NB4 (cell line): ENCODE results near the gene ZFAND3.

Experiments used
- DNase-seq: peaks from one replicate; pipeline ENCODE4 v3.0.0; 2010; ENCODE audit warnings: low read depth
- H3K4me3 ChIP-seq: one replicate; pipeline ENCODE4 v1.5.1; 2011; ENCODE audit warnings: mild to moderate bottlenecking, low read depth, low read length, moderate library complexity
- CTCF ChIP-seq: IDR thresholded peaks from one replicate; pipeline ENCODE4 v1.5.1; 2012; ENCODE audit warnings: low read depth, low read length
- MAX ChIP-seq: IDR thresholded peaks from 2 replicates; pipeline ENCODE4 v1.6.1; 2011; ENCODE audit warnings: low read depth, low read length
- MYC ChIP-seq: IDR thresholded peaks from 2 replicates; pipeline ENCODE4 v1.6.1; 2011; ENCODE audit warnings: low read depth, low read length
- POLR2A ChIP-seq: IDR thresholded peaks from 2 replicates; pipeline ENCODE4 v1.6.1; 2011; ENCODE audit warnings: mild to moderate bottlenecking; ENCODE audit not compliant: insufficient read length; ENCODE audit errors: extremely low read depth

ZFAND3 gene

GRCh38 chr6:38168699-38169098 lies 349.2 kb downstream of the ZFAND3 start:
- DNase-seq = no peak
- no peak overlapping the region for H3K4me3 ChIP-seq
- TF ChIP-seq MYC (no peak), MAX (no peak), POLR2A (no peak)

- TF ChIP-seq MAX (no peak), POLR2A (no peak), CTCF (no peak), MYC (no peak)
- H3K4me3 ChIP-seq = no peak overlapping the region
- DNase-seq = no peak
Measured at GRCh38 chr6:38169221-38169976, 349.9 kb downstream of the ZFAND3 start.

- TF ChIP-seq CTCF (no peak), POLR2A (no peak), MAX (no peak), MYC (no peak)
- no peak for DNase-seq
Measured at GRCh38 chr6:38169977-38170526, 350.5 kb downstream of the ZFAND3 start.

GRCh38 chr6:38170666-38171355 lies 351.3 kb downstream of the ZFAND3 start:
- no peak overlapping the region for H3K4me3 ChIP-seq
- DNase-seq = no peak
- TF ChIP-seq MYC (no peak), CTCF (no peak), MAX (no peak), POLR2A (no peak)

More at GRCh38 chr6:38169977-38170526, 350.5 kb downstream of the ZFAND3 start:
- no peak overlapping the region for H3K4me3 ChIP-seq

- TF ChIP-seq MYC = no peak
- no peak for TF ChIP-seq CTCF
- no peak for TF ChIP-seq MAX
- no peak for TF ChIP-seq POLR2A
- no peak for DNase-seq
- H3K4me3 ChIP-seq = no peak overlapping the region
Measured at GRCh38 chr6:38171997-38172738, 352.6 kb downstream of the ZFAND3 start.
